ENCODE results near the gene ADRA2B. TPM values are rescaled to one million over a fixed set of nuclear protein-coding genes. Genes with fewer than 3 reads are reported as not detected.

ADRA2B gene
- total RNA-seq, 1 experiment from 2014 or later, result 0.28 TPM

DNA sequence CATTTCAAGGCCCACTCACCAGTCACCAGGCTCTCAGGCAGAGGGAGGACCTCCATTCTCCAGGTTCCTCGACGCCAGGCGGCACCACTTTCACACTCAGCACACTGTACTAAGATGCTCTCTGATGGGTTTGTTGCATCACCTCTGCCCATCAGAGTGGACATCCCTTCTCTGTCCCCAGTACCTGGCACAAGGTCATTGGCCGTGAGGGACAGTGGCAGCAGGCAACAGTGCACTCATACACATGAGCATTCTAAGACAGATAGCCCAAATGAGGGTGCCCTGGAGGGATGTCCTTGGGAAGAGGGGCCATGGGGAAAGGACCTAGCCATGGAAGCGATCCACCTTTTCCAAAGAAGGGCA, 3.0 kb upstream of the ADRA2B start:
- ChIA-PET POLR2A (no interaction called here), CTCF (no interaction called here)
- ATAC-seq (no peak), DNase-seq (ENCODE audit: low read depth, low spot score) (no peak)
- Histone ChIP-seq H3K9me3 (ENCODE audit: control insufficient read depth, insufficient read depth, low read depth, low read length) (no peaks in the 10 kb centered on the region), H3K36me3 (ENCODE audit: control insufficient read depth, insufficient read depth, low read length) (no peaks in the 10 kb centered on the region), H3K27ac (ENCODE audit: low read length) (no peak overlapping the region), H3K4me1 (ENCODE audit: control insufficient read depth, insufficient read depth, low read length) (no peaks in the 10 kb centered on the region), H3K4me3 (ENCODE audit: low read depth in 2 of 2, low read length in 2 of 2) (no peak overlapping the region), H3K27me3 (ENCODE audit: control insufficient read depth, insufficient read depth, low read length) (no peaks in the 10 kb centered on the region; the same call in 1 of the 2 replicates)
- no TSS peak for BruUV-seq (replicated peaks)
- TF ChIP-seq REST (IDR thresholded peaks at IDR 0.05; ENCODE audit: insufficient read depth in 1 of 2, low read depth in 2 of 2, low read length in 1 of 2), result no peak
- TF ChIP-seq CTCF (IDR thresholded peaks at IDR 0.05), result no peak
- TF ChIP-seq SIN3A (IDR thresholded peaks at IDR 0.05; ENCODE audit: borderline replicate concordance, insufficient read depth, low read depth, low read length), result no peak
- TF ChIP-seq TCF7L2 (IDR thresholded peaks at IDR 0.05; ENCODE audit: low read depth, low read length), result no peak
- no peak for TF ChIP-seq POLR2AphosphoS5 (IDR thresholded peaks at IDR 0.05; ENCODE audit: low read depth, low read length)
- intact Hi-C loops (cut with micrococcal nuclease; ENCODE audit: unreplicated experiment) (no loop called here), in situ Hi-C loops (cut with HindIII; ENCODE audit: low pct_unique_long_range_greater_than_20kb, low sequenced_read_pairs) (no loop called here)

DNA sequence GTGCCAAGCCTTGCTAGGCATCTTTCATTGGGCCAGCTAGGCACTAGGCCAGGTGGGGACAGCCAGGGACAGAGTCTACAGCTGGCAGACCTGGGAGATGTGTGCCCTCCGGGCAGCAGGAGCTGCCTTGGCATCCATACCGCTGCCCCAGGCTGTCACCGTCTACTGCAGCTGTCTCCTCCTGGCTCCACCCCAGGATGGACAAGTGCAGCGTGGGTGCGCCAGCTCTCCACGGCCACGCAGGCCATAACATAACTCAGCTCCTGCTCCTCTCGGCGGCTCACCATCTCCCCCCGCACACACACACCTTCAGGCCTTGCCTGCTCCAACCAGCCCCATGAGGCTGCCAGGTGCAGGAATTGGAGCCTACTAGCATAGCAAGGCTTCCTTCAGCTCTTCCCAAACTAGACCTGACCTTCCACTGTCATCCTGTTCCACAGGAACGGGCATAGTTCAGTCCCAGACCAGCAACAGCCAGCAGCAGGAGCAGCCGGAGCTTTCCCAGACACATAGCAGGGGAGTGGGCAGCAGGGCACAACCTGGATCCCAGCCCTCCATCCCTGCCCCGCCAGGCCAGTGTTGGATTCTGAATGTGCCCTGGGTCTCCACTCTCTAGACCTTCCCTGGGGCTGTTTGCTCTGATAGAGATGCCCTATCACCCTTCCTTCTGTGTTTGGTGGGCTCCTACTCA, 2.5 kb upstream of the ADRA2B start:
- H3K27ac ChIP-seq (ENCODE audit: low read length), result no peak overlapping the region
- POLR2A ChIA-PET, result no interaction called here
- no peaks in the 10 kb centered on the region for H3K36me3 ChIP-seq (ENCODE audit: control insufficient read depth, insufficient read depth, low read length)
- intact Hi-C loops (cut with micrococcal nuclease; ENCODE audit: unreplicated experiment) (no loop called here), in situ Hi-C loops (cut with HindIII; ENCODE audit: low pct_unique_long_range_greater_than_20kb, low sequenced_read_pairs) (no loop called here)
- ATAC-seq, result no peak
- BruUV-seq (replicated peaks), result no TSS peak
- H3K4me3 ChIP-seq (ENCODE audit: low read depth in 2 of 2, low read length in 2 of 2), result no peak overlapping the region
- no peaks in the 10 kb centered on the region for H3K4me1 ChIP-seq (ENCODE audit: control insufficient read depth, insufficient read depth, low read length)
- H3K27me3 ChIP-seq (ENCODE audit: control insufficient read depth, insufficient read depth, low read length), result no peaks in the 10 kb centered on the region; the same call in 1 of the 2 replicates
- DNase-seq (ENCODE audit: low read depth, low spot score), result no peak
- TF ChIP-seq CTCF (IDR thresholded peaks at IDR 0.05) (no peak), SIN3A (IDR thresholded peaks at IDR 0.05; ENCODE audit: borderline replicate concordance, insufficient read depth, low read depth, low read length) (no peak), TCF7L2 (IDR thresholded peaks at IDR 0.05; ENCODE audit: low read depth, low read length) (no peak), POLR2AphosphoS5 (IDR thresholded peaks at IDR 0.05; ENCODE audit: low read depth, low read length) (no peak), REST (IDR thresholded peaks at IDR 0.05; ENCODE audit: insufficient read depth in 1 of 2, low read depth in 2 of 2, low read length in 1 of 2) (no peak)
- no peaks in the 10 kb centered on the region for H3K9me3 ChIP-seq (ENCODE audit: control insufficient read depth, insufficient read depth, low read depth, low read length)
- CTCF ChIA-PET, result interaction anchor here (3.0 kb wide), 1 partner anchor 97 kb away, joined by 11 read pairs; no protein-coding TSS in a partner anchor
